ENCODE data around the gene OR51F1.
"Not testable (repeated sequence)": the region's sequence is repeated elsewhere in the genome, so short reads cannot be mapped to it uniquely, and the experiment has no call there.

Gene OR51F1

GRCh38 chr11:4769838-4770237 lies at the start of gene OR51F1:
Gene OR51F1 (minus strand): TSS chr11:4769938. CDS start chr11:4769938, 0 bp downstream.
- no peak within 1 kb of the TSS for H3K27ac Mint-ChIP-seq
- H3K27me3 Mint-ChIP-seq (ENCODE audit: low read depth): peaks cover 4% of the 10 kb centered on the region
- H3K36me3 Mint-ChIP-seq (ENCODE audit: low read depth): no peaks in the 10 kb centered on the region
- no peak within 1 kb of the TSS for H3K4me3 Mint-ChIP-seq
- H3K9me3 Mint-ChIP-seq: no peaks in the 10 kb centered on the region
- no peaks in the 10 kb centered on the region for H3K4me1 Mint-ChIP-seq (ENCODE audit: low read depth)

- Mint-ChIP-seq H3K27me3 (ENCODE audit: low read depth) (no peaks in the 10 kb centered on the region), H3K36me3 (ENCODE audit: low read depth) (no peaks in the 10 kb centered on the region), H3K27ac (no peak overlapping the region), H3K9me3 (no peaks in the 10 kb centered on the region), H3K4me3 (no peak overlapping the region), H3K4me1 (ENCODE audit: low read depth) (no peaks in the 10 kb centered on the region)
These were observed 39.5 kb upstream of the OR51F1 start for GRCh38 chr11:4809246-4809645.

GRCh38 chr11:4808476-4808875 lies 38.7 kb upstream of the OR51F1 start:
- Mint-ChIP-seq H3K27ac (no peak overlapping the region), H3K9me3 (no peaks in the 10 kb centered on the region)

GRCh38 chr11:4804280-4804679 lies 34.5 kb upstream of the OR51F1 start, which contains the start of gene OR52R1:
Gene OR52R1 (minus strand): TSS chr11:4804380. CDS start chr11:4804380, 0 bp downstream.
- no peaks in the 10 kb centered on the region for H3K36me3 Mint-ChIP-seq (ENCODE audit: low read depth)

More at GRCh38 chr11:4808476-4808875, 38.7 kb upstream of the OR51F1 start:
- Mint-ChIP-seq H3K27me3 (ENCODE audit: low read depth) (no peaks in the 10 kb centered on the region), H3K4me1 (ENCODE audit: low read depth) (no peaks in the 10 kb centered on the region), H3K36me3 (ENCODE audit: low read depth) (no peaks in the 10 kb centered on the region), H3K4me3 (no peak overlapping the region)

GRCh38 chr11:4801316-4801715 lies 31.6 kb upstream of the OR51F1 start:
- not testable (repeated sequence) for H3K27me3 Mint-ChIP-seq (ENCODE audit: low read depth); H3K36me3 Mint-ChIP-seq (ENCODE audit: low read depth); H3K9me3 Mint-ChIP-seq; H3K4me3 Mint-ChIP-seq; H3K4me1 Mint-ChIP-seq (ENCODE audit: low read depth); H3K27ac Mint-ChIP-seq

More at GRCh38 chr11:4804280-4804679, 34.5 kb upstream of the OR51F1 start, which contains the start of gene OR52R1:
- no peak within 1 kb of the TSS for H3K27ac Mint-ChIP-seq
- no peak within 1 kb of the TSS for H3K4me3 Mint-ChIP-seq
- H3K4me1 Mint-ChIP-seq (ENCODE audit: low read depth): no peaks in the 10 kb centered on the region
- no peaks in the 10 kb centered on the region for H3K27me3 Mint-ChIP-seq (ENCODE audit: low read depth)
- H3K9me3 Mint-ChIP-seq: no peaks in the 10 kb centered on the region

- no peak overlapping the region for H3K4me3 Mint-ChIP-seq
- no peaks in the 10 kb centered on the region for H3K36me3 Mint-ChIP-seq (ENCODE audit: low read depth)
- no peak overlapping the region for H3K27ac Mint-ChIP-seq
- no peaks in the 10 kb centered on the region for H3K9me3 Mint-ChIP-seq
- no peaks in the 10 kb centered on the region for H3K4me1 Mint-ChIP-seq (ENCODE audit: low read depth)
- no peaks in the 10 kb centered on the region for H3K27me3 Mint-ChIP-seq (ENCODE audit: low read depth)
These were observed 28.9 kb upstream of the OR51F1 start for GRCh38 chr11:4798427-4799183.

GRCh38 chr11:4797206-4797605 lies 27.5 kb upstream of the OR51F1 start:
- Mint-ChIP-seq H3K4me3 (no peak overlapping the region), H3K27me3 (ENCODE audit: low read depth) (no peaks in the 10 kb centered on the region), H3K36me3 (ENCODE audit: low read depth) (no peaks in the 10 kb centered on the region), H3K9me3 (no peaks in the 10 kb centered on the region), H3K27ac (no peak overlapping the region), H3K4me1 (ENCODE audit: low read depth) (no peaks in the 10 kb centered on the region)

GRCh38 chr11:4782454-4782853 lies 12.7 kb upstream of the OR51F1 start:
- Mint-ChIP-seq H3K36me3 (ENCODE audit: low read depth) (no peaks in the 10 kb centered on the region), H3K9me3 (no peaks in the 10 kb centered on the region), H3K4me1 (ENCODE audit: low read depth) (no peaks in the 10 kb centered on the region), H3K27me3 (ENCODE audit: low read depth) (no peaks in the 10 kb centered on the region), H3K4me3 (no peak overlapping the region), H3K27ac (no peak overlapping the region)

GRCh38 chr11:4768094-4768493 lies 1.6 kb downstream of the OR51F1 start:
- Mint-ChIP-seq H3K4me1 (ENCODE audit: low read depth) (no peaks in the 10 kb centered on the region), H3K9me3 (no peaks in the 10 kb centered on the region), H3K27me3 (ENCODE audit: low read depth) (peaks cover 4% of the 10 kb centered on the region), H3K27ac (no peak overlapping the region), H3K36me3 (ENCODE audit: low read depth) (no peaks in the 10 kb centered on the region), H3K4me3 (no peak overlapping the region)

GRCh38 chr11:4766420-4767043 lies 3.2 kb downstream of the OR51F1 start:
- Mint-ChIP-seq H3K27ac (no peak overlapping the region), H3K27me3 (ENCODE audit: low read depth) (peaks cover 4% of the 10 kb centered on the region), H3K36me3 (ENCODE audit: low read depth) (no peaks in the 10 kb centered on the region), H3K4me3 (no peak overlapping the region), H3K9me3 (no peaks in the 10 kb centered on the region), H3K4me1 (ENCODE audit: low read depth) (no peaks in the 10 kb centered on the region)

- no peaks in the 10 kb centered on the region for H3K4me1 Mint-ChIP-seq (ENCODE audit: low read depth)
- no peaks in the 10 kb centered on the region for H3K9me3 Mint-ChIP-seq
- no peak overlapping the region for H3K27ac Mint-ChIP-seq
These were observed 6.6 kb downstream of the OR51F1 start for GRCh38 chr11:4763096-4763495.

GRCh38 chr11:4751201-4751600 lies 18.5 kb downstream of the OR51F1 start:
- H3K27ac Mint-ChIP-seq: no peak overlapping the region
- no peak overlapping the region for H3K4me3 Mint-ChIP-seq
- H3K36me3 Mint-ChIP-seq (ENCODE audit: low read depth): no peaks in the 10 kb centered on the region
- no peaks in the 10 kb centered on the region for H3K4me1 Mint-ChIP-seq (ENCODE audit: low read depth)
- H3K27me3 Mint-ChIP-seq (ENCODE audit: low read depth): no peaks in the 10 kb centered on the region
- H3K9me3 Mint-ChIP-seq: no peaks in the 10 kb centered on the region

More at GRCh38 chr11:4763096-4763495, 6.6 kb downstream of the OR51F1 start:
- no peak overlapping the region for H3K4me3 Mint-ChIP-seq
- peaks cover 4% of the 10 kb centered on the region for H3K27me3 Mint-ChIP-seq (ENCODE audit: low read depth)
- no peaks in the 10 kb centered on the region for H3K36me3 Mint-ChIP-seq (ENCODE audit: low read depth)

GRCh38 chr11:4748438-4748837 lies 21.3 kb downstream of the OR51F1 start:
- no peaks in the 10 kb centered on the region for H3K36me3 Mint-ChIP-seq (ENCODE audit: low read depth)
- no peaks in the 10 kb centered on the region for H3K4me1 Mint-ChIP-seq (ENCODE audit: low read depth)
- H3K9me3 Mint-ChIP-seq: no peaks in the 10 kb centered on the region
- no peak overlapping the region for H3K4me3 Mint-ChIP-seq
- H3K27ac Mint-ChIP-seq: no peak overlapping the region
- no peaks in the 10 kb centered on the region for H3K27me3 Mint-ChIP-seq (ENCODE audit: low read depth)

GRCh38 chr11:4740735-4741134 lies 29.0 kb downstream of the OR51F1 start:
- no peaks in the 10 kb centered on the region for H3K27me3 Mint-ChIP-seq (ENCODE audit: low read depth)
- no peaks in the 10 kb centered on the region for H3K9me3 Mint-ChIP-seq
- no peak overlapping the region for H3K27ac Mint-ChIP-seq
- H3K4me1 Mint-ChIP-seq (ENCODE audit: low read depth): no peaks in the 10 kb centered on the region
- no peak overlapping the region for H3K4me3 Mint-ChIP-seq
- H3K36me3 Mint-ChIP-seq (ENCODE audit: low read depth): no peaks in the 10 kb centered on the region

- no peaks in the 10 kb centered on the region for H3K9me3 Mint-ChIP-seq
- no peak overlapping the region for H3K27ac Mint-ChIP-seq
- no peaks in the 10 kb centered on the region for H3K4me1 Mint-ChIP-seq (ENCODE audit: low read depth)
- no peak overlapping the region for H3K4me3 Mint-ChIP-seq
- H3K36me3 Mint-ChIP-seq (ENCODE audit: low read depth): no peaks in the 10 kb centered on the region
- H3K27me3 Mint-ChIP-seq (ENCODE audit: low read depth): no peaks in the 10 kb centered on the region
These were observed 42.6 kb downstream of the OR51F1 start for GRCh38 chr11:4727171-4727570.

Measured in T-helper 1 cell treated with Interleukin-12 subunit alpha and Interleukin-12 subunit beta and Interleukin-4 antibody, amounts not matched to agents 30 μg/mL and 1 μg/mL, for 36 hours (primary cell).